ENCODE data around the gene ALKBH2. TPM values are rescaled to one million over a fixed set of nuclear protein-coding genes. Genes with fewer than 3 reads are reported as not detected.
"Not testable (repeated sequence)": the region's sequence is repeated elsewhere in the genome, so short reads cannot be mapped to it uniquely, and the experiment has no call there.

The ALKBH2 gene
- total RNA-seq, 1 experiment from 2014 or later = 41.4 TPM

DNA sequence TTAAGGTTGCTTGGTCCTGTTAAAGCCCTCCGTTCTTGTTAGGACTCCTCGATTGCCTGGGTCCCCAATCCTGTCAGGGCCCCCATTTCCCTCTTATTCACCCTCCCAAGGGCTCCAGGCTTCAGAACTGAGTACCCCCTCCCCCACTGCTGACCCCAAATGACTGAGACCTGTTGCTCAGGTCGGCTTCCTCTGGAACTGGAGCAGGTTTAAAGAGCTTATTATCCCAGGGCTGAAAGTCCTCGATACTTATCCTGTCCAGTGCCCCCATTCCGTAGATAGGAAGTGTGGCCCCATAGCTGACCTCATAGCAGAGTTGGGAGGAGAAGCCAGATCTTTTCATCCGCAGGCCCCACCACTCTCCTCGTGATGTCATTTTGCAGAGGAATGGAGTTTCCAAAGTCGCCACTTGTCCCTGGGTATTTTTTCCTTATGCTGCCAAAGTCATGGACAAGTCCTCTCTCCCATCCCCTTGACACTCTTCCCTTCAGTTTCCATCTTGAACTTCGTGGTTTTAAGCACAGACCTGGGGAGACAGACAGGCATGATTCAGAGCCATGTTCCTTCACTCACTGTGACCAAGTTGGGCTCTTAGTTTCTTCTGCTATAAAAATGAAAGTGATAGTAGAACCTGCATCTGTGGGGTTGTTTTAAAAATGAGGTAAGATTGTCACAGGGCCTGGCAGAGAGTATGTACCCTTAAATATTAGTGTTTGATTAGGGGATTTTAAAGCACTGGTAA lies 39.7 kb downstream of the ALKBH2 start:
- H3K4me1 ChIP-seq = 0 out of 2 replicates have a peak, but pooled peaks cover 9% of the 10 kb centered on the region
- Mint-ChIP-seq H3K27me3 (ENCODE audit: insufficient read depth, unreplicated experiment) (no peaks in the 10 kb centered on the region), H3K4me1 (ENCODE audit: low read depth, unreplicated experiment) (peaks cover 10% of the 10 kb centered on the region), H3K9me3 (ENCODE audit: unreplicated experiment) (no peaks in the 10 kb centered on the region), H3K27ac (ENCODE audit: unreplicated experiment) (peak overlapping the region; percentile 88), H3K36me3 (ENCODE audit: insufficient read depth, unreplicated experiment) (no peaks in the 10 kb centered on the region), H3K4me3 (ENCODE audit: unreplicated experiment) (peak overlapping the region; percentile 96)
- H3K9me3 ChIP-seq = no peaks in the 10 kb centered on the region
- BruUV-seq (replicated peaks) = TSS peak; percentile 34
- no peak for DNase-seq
- H3K4me3 ChIP-seq (ENCODE audit: low read depth, low read length) = peak overlapping the region; percentile 75
- ChIA-PET CTCF (no interaction called here), POLR2A (no interaction called here)
- H3K36me3 ChIP-seq (ENCODE audit: control insufficient read depth, insufficient read depth, low read length) = no peaks in the 10 kb centered on the region
- no peaks in the 10 kb centered on the region for H3K27me3 ChIP-seq (replicated peaks; ENCODE audit: control insufficient read depth, insufficient read depth, low read length)
- intact Hi-C loops (cut with micrococcal nuclease; ENCODE audit: unreplicated experiment) = loop anchor here (2.0 kb wide), 1 partner anchor 39 kb away; the partner anchor contains the start of gene ALKBH2
- TF ChIP-seq, protein P1, sequence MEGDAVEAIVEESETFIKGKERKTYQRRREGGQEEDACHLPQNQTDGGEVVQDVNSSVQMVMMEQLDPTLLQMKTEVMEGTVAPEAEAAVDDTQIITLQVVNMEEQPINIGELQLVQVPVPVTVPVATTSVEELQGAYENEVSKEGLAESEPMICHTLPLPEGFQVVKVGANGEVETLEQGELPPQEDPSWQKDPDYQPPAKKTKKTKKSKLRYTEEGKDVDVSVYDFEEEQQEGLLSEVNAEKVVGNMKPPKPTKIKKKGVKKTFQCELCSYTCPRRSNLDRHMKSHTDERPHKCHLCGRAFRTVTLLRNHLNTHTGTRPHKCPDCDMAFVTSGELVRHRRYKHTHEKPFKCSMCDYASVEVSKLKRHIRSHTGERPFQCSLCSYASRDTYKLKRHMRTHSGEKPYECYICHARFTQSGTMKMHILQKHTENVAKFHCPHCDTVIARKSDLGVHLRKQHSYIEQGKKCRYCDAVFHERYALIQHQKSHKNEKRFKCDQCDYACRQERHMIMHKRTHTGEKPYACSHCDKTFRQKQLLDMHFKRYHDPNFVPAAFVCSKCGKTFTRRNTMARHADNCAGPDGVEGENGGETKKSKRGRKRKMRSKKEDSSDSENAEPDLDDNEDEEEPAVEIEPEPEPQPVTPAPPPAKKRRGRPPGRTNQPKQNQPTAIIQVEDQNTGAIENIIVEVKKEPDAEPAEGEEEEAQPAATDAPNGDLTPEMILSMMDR (IDR thresholded peaks at IDR 0.05; ENCODE audit: insufficient read depth in 1 of 2, low read depth in 1 of 2, low read length in 1 of 2, severe bottlenecking in 1 of 2, unreplicated experiment in 1 of 2) = no peak

DNA sequence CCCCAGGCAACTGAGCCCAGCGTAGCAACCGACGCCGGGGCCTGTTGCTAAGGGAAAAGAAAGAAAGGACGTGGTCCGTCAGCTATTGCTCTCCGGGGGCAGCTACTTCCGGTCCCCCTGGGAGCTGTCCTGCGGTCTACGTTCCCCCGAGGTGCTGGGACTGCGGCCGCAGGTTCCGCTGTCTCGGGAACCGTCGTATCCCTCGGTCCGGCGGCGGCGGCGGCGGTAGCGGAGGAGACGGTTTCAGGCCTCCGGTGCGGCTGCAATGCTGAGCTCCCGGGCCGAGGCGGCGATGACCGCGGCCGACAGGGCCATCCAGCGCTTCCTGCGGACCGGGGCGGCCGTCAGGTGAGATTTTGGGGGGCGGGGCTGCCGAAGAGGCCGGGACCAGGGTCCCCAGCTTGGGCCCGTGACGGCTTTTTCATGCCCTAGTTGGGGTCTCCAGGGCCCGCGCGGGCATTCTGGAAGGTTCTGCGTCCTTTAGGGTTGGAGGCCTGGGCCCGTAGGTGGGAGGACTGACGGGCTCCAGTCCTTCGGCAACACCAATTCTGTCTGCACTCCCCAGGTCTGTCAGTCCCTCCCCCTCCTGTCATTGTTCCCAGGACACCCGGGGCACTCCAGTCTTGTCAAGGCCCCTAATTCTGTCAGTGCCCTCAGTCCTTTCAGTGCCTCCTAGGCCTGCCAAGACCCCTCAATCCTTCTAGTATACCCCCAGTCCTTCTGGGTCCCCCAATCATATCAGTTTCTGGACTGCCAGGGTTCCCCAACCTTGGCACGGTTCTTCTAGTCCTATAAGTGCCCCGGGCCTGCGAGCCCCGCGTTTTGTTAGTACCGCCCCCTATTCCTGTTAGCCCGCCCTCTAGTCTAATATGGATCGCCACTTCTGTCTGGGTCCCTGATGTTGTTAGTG lies 40.6 kb downstream of the ALKBH2 start, which contains the start of gene USP30:
Gene USP30, plus strand, starts transcription at position 163 of the 910 bp plus-strand sequence. Its CDS starts 103 bp downstream, at position 266.
- Histone ChIP-seq H3K36me3 (ENCODE audit: control insufficient read depth, insufficient read depth, low read length) (no peaks in the 10 kb centered on the region), H3K9me3 (no peaks in the 10 kb centered on the region), H3K4me1 (0 out of 2 replicates have a peak, but pooled peaks cover 9% of the 10 kb centered on the region), H3K4me3 (ENCODE audit: low read depth, low read length) (peak within 1 kb of the TSS; percentile 75), H3K27me3 (replicated peaks; ENCODE audit: control insufficient read depth, insufficient read depth, low read length) (no peaks in the 10 kb centered on the region)
- Mint-ChIP-seq H3K27ac (ENCODE audit: unreplicated experiment) (peak within 1 kb of the TSS; percentile 88), H3K4me3 (ENCODE audit: unreplicated experiment) (peak within 1 kb of the TSS; percentile 96), H3K9me3 (ENCODE audit: unreplicated experiment) (no peaks in the 10 kb centered on the region), H3K27me3 (ENCODE audit: insufficient read depth, unreplicated experiment) (no peaks in the 10 kb centered on the region), H3K36me3 (ENCODE audit: insufficient read depth, unreplicated experiment) (no peaks in the 10 kb centered on the region), H3K4me1 (ENCODE audit: low read depth, unreplicated experiment) (peaks cover 10% of the 10 kb centered on the region)
- BruUV-seq (replicated peaks) = no TSS peak
- intact Hi-C loops (cut with micrococcal nuclease; ENCODE audit: unreplicated experiment) = loop anchor here (2.0 kb wide), 1 partner anchor 40 kb away; the partner anchor contains the start of gene ALKBH2
- peak; percentile 84 to 87 for DNase-seq
- TF ChIP-seq, protein P1 (IDR thresholded peaks at IDR 0.05; ENCODE audit: insufficient read depth in 1 of 2, low read depth in 1 of 2, low read length in 1 of 2, severe bottlenecking in 1 of 2, unreplicated experiment in 1 of 2) = no peak
- POLR2A ChIA-PET = interaction anchor here (0.6 kb wide), 1 partner anchor 85 kb away, joined by 3 read pairs; no protein-coding TSS in a partner anchor
- CTCF ChIA-PET = no interaction called here

DNA sequence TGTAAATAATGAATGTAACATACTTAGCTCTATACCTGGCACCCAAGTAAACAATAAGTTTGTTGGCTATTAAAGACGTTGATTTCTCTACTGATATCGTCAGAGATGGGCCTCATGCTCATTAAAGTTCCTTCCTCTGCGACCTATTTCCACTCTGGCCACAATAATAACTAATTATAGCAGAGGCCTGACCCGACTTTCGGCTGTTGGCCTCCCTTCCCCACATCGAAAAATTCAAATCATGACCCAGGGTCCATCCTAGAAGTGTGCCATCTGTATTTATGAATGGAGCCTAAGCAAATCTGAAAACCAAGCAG lies 41.2 kb downstream of the ALKBH2 start:
- Mint-ChIP-seq H3K4me3 (ENCODE audit: unreplicated experiment) (peak overlapping the region; percentile 96), H3K27me3 (ENCODE audit: insufficient read depth, unreplicated experiment) (no peaks in the 10 kb centered on the region), H3K27ac (ENCODE audit: unreplicated experiment) (peak overlapping the region; percentile 88), H3K4me1 (ENCODE audit: low read depth, unreplicated experiment) (peaks cover 10% of the 10 kb centered on the region), H3K36me3 (ENCODE audit: insufficient read depth, unreplicated experiment) (no peaks in the 10 kb centered on the region), H3K9me3 (ENCODE audit: unreplicated experiment) (no peaks in the 10 kb centered on the region)
- no peaks in the 10 kb centered on the region for H3K9me3 ChIP-seq
- H3K27me3 ChIP-seq (replicated peaks; ENCODE audit: control insufficient read depth, insufficient read depth, low read length) = no peaks in the 10 kb centered on the region
- POLR2A ChIA-PET = no interaction called here
- H3K4me3 ChIP-seq (ENCODE audit: low read depth, low read length) = peak overlapping the region; percentile 75
- CTCF ChIA-PET = no interaction called here
- no TSS peak for BruUV-seq (replicated peaks)
- 0 out of 2 replicates have a peak, but pooled peaks cover 9% of the 10 kb centered on the region for H3K4me1 ChIP-seq
- DNase-seq = no peak
- intact Hi-C loops (cut with micrococcal nuclease; ENCODE audit: unreplicated experiment) = loop anchor here (2.0 kb wide), 1 partner anchor 41 kb away; the partner anchor contains the start of gene ALKBH2
- H3K36me3 ChIP-seq (ENCODE audit: control insufficient read depth, insufficient read depth, low read length) = no peaks in the 10 kb centered on the region
- TF ChIP-seq, protein P1 (IDR thresholded peaks at IDR 0.05; ENCODE audit: insufficient read depth in 1 of 2, low read depth in 1 of 2, low read length in 1 of 2, severe bottlenecking in 1 of 2, unreplicated experiment in 1 of 2) = no peak

DNA sequence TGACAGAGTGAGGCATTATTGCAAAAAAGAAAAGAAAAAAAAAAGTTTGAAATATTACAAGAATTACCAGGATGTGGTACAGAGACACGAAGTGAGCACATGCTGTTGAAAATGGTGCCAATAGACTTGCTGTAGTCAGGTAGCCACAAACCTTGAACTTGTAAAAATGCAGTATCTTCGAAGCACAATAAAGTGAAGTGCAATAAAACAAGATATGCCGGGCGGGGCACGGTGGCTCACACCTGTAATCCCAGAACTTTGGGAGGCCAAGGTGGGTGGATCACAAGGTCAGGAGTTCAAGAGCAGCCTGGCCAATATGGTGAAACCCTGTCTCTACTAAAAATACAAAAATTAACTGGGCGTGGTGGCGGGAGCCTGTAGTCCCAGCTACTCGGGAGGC lies 43.5 kb downstream of the ALKBH2 start:
- POLR2A ChIA-PET; H3K4me1 ChIP-seq; H3K4me3 ChIP-seq (ENCODE audit: low read depth, low read length); H3K36me3 Mint-ChIP-seq (ENCODE audit: insufficient read depth, unreplicated experiment); DNase-seq; H3K27ac Mint-ChIP-seq (ENCODE audit: unreplicated experiment); H3K9me3 Mint-ChIP-seq (ENCODE audit: unreplicated experiment); intact Hi-C loops (cut with micrococcal nuclease; ENCODE audit: unreplicated experiment); CTCF ChIA-PET; BruUV-seq (replicated peaks); H3K4me1 Mint-ChIP-seq (ENCODE audit: low read depth, unreplicated experiment); H3K27me3 Mint-ChIP-seq (ENCODE audit: insufficient read depth, unreplicated experiment); H3K4me3 Mint-ChIP-seq (ENCODE audit: unreplicated experiment); H3K27me3 ChIP-seq (replicated peaks; ENCODE audit: control insufficient read depth, insufficient read depth, low read length); H3K9me3 ChIP-seq; H3K36me3 ChIP-seq (ENCODE audit: control insufficient read depth, insufficient read depth, low read length): not testable (repeated sequence)
